Eye (tissue), 1 donor: ENCODE data around the gene KATNAL1.
A peak's percentile ranks its signal among the peaks of the same experiment; 100 is the strongest.
"Not testable (repeated sequence)": the region's sequence is repeated elsewhere in the genome, so short reads cannot be mapped to it uniquely, and the experiment has no call there.

Experiments
- DNase-seq: peaks from one replicate; pipeline ENCODE4 v3.0.0-alpha.2; 2015

Gene KATNAL1

DNA sequence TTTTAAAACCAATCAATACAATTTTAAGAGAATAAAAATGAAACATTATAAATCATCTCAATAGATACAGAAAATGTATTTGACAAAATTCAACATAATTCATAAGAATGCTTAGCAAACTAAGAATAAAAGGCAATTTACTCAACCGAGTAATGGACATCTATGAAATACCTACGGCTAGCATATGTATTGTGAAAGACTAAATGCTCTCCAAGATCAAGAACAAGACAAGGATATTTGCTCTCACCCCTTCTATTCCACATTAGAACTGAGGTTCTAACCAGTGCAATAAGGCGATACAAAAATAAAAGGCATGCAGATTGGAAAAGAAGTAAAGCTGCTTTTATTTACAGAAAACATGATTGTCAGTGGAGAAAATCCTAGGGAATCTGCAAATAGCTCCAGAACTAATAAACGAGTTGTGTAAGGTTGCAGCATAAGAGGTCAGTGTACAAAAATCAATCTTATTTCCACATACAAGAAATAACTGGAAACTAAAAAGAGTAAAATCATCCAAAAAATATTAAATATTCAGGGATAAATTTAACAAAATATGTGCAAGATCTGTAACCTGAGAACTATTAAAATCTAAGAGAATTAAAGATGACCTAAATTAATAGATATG, 16.4 kb downstream of the KATNAL1 start:
- no peak for DNase-seq

DNA sequence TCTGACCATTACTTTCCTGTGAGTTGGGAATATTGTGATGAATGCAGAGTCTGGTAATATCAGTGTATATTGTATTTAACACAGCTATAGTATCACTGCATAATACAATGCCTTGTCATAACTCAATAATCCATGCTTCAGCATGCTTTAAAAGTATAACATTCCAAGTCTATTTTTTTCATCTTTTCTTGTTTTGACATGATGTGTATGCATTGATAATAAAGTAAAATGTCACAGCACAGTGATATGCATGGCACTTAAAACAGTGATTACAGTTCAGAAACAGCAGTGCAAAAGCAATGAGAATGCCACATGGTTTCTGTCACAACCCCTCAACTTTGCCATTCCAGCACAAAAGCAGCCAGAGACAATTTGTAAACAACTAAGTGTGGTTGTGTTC, 17.8 kb downstream of the KATNAL1 start:
- DNase-seq, result no peak

DNA sequence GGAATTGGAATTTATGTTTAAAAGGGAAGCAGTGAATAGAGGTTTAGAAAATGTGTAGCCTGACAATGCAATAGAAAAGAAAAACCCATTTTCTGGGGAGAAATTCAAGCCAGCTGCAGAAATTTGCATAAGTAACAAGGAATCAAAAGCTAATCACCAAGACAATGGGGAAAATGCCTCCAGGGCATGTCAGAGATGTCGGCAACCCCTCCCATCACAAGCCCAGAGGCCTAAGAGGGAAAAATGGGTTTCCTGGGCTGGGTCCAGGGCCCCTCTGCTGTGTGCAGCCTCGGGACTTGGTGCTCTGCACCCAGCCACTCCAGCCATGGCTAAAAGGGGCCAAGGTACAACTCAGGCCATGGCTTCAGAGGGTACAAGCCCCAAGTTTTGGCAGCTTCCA, 21.3 kb downstream of the KATNAL1 start:
- DNase-seq, result not testable (repeated sequence)

DNA sequence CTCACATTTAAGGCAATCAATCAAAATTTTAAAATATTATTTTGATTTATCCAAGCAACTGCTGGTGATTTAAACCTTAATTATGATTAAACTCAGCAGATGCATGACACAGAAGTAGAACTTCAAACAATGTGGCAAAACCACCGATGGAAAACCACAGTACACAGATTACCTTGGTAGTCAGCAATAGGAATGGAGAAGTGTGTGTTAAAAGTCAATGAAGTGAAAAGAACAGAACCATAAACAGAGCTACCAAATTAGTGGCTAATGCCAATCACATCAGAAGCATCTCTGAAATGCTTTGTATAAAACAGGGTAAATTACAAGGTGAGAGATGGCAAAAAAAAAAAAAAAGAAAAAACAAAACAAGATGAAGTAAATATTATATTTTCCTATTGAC, 31.2 kb downstream of the KATNAL1 start:
- no peak for DNase-seq

DNA sequence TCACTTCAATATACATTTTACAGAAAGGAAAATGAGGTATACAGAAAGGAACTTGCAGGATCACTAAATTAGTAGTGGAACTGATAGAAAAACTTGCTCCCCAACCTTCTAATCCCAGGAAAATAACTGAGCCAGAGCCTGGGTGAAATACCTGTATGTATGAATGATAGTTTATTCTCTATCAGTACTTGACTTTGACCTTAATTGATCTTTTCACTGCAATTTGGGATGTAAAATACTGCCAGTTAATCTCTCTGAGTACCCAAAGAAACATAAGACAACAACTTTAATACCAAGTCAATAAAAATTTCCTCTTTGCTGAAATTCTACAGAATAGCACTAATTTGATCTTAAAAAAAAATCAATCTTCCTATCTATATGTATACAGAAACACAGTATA, 33.3 kb downstream of the KATNAL1 start:
- DNase-seq, result no peak

DNA sequence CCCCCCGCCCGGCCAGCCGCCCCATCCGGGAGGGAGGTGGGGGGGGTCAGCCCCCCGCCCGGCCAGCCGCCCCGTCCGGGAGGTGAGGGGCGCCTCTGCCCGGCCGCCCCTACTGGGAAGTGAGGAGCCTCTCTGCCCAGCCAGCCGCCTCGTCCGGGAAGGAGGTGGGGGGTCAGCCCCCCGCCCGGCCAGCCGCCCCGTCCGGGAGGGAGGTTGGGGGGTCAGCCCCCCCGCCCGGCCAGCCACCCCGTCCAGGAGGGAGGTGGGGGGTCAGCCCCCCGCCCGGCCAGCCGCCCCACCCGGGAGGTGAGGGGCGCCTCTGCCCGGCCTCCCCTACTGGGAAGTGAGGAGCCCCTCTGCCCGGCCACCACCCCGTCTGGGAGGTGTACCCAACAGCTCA, 37.3 kb downstream of the KATNAL1 start:
- not testable (repeated sequence) for DNase-seq

DNA sequence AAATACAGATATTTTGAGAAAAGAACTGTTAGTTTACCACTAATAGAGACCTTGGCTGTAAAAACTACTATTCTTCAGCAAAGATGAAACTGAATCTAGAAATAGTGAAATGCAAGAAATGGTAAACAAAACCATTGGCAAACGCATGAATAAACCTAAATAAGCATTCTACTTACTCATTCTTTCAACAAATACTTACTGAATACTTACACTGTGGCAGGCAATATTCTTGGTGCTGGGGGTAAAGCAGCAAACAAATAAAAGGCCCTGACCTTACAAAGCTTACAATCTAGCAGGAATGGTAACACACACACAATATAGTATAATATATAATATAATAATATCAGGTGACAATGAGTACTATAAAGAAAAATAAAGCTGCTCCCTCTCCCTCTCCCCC, 38.7 kb downstream of the KATNAL1 start:
- no peak for DNase-seq

DNA sequence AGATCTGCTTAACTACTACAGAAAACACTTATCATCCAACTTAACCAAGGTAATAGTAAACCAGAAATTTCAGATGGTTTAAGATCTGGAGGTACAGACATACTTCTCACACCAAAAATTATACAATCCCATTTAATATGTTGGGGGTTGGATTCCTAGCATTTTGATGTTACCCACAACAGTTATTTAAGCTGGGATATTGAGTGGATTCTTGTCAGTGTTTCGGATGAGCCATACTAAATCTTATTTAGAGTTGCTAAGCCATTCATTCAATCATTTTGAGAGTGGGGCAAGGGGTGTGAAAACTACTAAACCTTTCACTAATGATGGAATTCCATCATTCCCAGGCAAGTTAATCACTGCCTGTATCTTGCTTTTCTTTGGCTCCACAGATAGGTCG, 40.6 kb downstream of the KATNAL1 start:
- DNase-seq, result no peak

DNA sequence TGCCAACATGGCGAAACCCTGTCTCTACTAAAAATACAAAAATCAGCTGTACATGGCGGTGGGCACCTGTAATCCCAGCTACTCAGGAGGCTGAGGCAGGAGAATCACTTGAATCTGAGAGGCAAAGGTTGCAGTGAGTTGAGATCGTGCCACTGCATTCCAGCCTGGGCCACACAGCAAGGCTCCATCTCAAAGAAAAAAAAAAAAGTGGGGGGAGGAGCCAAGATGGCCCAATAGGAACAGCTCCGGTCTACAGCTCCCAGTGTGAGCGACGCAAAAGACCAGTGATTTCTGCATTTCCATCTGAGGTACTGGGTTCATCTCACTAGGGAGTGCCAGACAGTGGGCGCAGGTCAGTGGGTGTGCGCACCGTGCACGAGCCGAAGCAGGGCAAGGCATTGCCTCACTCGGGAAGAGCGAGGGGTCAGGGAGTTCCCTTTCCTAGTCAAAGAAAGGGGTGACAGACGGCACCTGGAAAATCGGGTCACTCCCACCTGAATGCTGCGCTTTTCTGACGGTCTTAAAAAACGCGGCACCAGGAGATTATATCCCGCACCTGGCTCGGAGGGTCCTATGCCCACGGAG, 48.1 kb downstream of the KATNAL1 start:
- not testable (repeated sequence) for DNase-seq

DNA sequence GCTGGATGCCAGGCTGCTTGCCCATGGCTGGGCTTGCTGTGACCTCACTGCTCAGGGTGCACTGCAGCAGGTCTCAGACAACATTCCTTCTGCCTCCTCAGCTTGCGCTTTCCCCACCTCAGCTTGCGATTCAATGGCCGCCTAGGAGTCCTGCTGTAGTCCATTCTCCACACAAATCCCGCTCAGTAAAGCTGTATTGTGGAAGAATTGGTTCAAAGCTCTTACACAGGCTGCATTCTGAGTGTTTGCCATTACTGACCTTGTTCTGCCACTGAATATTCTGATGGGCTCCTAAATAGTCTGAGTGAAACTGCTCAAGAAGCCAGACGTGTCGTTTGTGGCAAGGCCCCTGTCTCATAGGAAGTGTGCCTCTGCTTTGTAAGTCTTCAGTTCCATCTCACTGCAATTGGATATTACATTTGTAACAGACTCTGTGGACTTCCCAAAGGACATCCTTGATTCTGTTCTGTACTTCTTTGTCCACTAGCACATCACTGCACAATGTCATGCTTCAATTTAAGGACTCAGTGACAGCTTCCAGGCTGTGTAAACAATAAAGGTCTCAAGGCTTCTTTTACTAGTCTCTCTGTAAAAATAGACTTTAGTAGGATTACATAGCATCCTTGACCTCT, 49.8 kb downstream of the KATNAL1 start:
- peak; percentile 64 for DNase-seq

DNA sequence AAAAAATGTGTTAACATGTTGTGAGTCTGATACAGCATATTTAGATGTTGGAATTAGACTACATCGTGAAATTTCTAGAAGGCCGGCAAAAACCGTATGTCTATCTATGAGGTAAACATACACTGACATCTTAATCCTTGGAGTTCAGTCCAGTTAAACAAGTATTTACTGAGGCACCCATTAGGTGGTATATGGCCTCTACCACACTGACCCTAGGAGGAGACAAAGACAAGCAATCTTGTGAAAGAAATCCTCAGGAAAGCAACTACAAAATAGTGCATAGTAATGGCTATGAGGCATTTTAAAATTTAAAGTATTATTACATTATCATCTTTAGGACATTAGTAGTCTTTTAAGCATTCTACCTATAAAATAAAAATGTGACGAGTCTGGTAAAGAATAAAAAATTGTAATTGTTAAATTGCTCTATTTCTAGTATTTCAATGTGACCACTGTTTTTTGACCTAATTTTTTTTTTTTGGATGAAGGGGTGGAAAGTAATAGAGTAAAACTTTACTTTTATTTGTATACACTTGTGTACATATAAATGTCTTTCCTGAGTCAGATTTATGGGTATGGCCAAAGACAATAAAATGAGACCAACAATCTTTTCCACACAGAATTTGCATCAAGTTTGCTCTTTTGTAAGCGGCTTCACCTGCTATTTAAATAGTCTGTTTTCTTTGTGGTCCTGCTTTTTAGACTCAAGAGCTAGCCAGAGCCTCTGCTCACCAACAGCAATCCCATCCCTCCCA, 50.5 kb downstream of the KATNAL1 start:
- no peak for DNase-seq

DNA sequence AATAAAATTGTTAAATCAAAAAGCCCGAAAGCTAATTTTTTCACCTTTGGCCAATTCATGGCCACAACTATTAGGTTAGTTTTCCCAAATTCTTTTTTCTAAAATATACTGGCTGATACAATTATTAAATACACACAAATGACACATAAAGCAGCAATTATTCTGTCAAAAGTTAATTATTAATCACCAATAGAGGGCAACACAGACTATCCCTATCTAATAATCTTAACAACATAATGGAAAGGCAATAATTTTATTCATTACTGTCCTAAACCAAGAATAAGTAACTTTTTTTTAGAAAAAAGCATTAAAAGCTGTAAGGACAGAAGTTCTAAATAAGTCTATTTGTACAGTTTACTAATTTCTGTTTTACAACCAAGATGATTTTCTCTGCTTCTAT, 51.7 kb downstream of the KATNAL1 start:
- DNase-seq, result no peak

DNA sequence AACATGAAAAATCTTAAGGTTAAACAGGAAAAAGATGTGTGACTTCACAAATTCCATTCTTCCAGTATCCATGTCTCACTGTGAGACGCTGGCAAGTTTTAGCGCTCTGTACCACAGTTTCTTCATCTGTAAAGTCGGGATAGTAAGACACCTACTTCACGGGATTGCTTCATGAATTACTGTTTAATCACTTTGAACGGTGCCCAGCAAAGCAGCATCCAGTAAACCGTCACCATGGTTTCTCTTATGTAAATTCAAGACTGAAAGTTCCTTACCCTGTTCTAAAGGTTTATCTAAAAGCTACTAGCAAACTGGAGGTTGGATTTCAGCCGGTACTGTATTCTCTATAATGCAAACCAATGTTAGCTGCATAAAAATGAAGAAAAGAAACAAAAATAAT, 53.5 kb downstream of the KATNAL1 start:
- no peak for DNase-seq

DNA sequence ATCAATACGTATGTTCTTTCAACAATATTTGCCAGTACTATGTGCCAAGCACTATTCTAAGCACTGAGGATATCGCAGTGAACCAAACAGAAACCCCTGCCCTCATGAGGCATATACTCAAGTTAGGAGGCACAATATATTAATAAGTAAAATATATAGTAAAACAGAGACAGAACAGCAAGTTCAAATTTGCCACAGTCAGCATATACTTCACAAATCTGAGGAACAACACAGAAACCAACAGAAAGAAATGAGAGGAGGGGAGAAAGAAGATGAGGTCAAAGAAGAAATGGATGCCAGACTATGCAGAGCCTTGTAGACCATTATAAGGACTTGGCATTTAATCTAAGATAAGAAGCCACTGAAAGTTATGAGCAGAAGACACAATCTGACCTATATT, 59.9 kb downstream of the KATNAL1 start:
- DNase-seq, result no peak

DNA sequence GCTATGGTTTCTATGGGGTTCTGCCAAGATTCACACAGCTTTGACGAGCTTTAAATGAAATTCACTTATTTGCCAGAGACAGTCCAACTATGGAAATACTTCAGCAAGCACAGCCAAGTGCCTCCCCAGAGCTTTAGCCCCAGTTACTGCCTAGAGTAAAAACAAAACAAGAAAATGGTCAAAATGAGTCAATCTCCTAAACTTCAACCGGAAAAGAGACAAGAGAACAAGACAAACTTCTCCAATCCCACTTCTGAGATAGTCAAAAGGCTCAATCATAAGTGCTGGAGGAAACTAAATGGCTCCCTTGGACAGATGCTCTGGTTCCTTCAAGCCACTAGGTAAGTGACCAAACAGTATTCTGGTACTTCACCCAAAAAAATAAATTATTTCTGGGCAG, 65.8 kb downstream of the KATNAL1 start:
- DNase-seq, result peak; percentile 14

DNA sequence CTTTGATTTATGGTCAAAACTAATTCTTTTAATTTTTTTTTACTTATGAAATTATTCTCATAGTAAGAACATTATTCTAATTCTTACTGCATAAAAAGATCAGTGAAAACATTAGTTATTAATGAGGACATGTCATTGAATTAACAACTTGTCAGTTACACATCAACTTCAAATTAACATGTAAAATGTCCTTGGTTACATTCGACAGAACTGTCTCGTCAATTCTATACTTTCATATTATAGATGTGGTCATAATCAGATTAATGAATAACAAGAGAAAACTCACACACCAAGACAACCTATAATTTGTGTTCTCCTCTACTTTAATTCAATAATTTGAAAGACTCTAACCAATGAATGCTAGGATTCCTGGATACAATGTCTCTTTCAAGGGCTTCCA, 66.7 kb downstream of the KATNAL1 start:
- DNase-seq, result no peak

DNA sequence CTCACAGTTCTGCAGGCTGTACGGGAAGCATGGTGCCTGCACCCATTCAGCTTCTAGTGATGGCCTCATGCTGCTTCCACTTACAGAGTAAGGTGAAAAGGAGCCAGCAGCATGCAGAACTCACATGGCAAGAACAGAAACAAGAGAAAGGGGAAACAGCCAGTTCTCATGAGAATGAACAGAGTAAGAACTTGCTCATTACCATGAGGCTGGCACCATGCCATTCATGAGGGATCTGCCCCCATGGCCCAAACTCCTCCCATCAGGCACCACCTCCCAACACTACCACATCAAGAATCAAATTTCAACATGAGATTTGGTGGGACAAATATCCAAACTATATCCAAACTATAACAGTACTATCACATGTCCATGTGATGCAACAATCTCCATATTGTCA, 72.1 kb downstream of the KATNAL1 start:
- DNase-seq, result no peak

DNA sequence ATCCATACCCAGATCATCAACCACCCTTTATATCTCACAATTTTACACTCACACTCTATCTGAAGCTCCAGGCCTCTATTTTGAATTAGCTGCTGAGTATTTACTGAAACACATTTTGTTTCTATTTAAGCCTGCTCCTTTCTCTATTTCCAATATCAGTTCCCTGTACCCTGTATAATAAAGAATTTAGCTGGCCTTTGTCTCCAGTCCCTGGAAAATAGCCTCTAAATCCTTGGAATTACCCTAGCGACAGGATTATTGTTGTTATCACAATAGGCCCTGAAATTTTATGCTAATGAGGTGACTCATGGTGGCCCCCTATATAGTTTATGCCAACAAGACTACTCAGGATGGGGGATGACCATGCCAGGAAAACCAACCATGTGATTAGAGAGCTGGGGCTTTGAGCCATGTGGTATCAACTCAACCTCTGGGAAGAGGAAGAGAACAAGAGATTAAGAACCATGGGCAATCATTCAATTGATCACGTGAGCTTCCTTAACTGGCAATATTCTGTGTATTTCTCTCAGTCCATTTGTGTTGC, 72.7 kb downstream of the KATNAL1 start:
- DNase-seq, result no peak

DNA sequence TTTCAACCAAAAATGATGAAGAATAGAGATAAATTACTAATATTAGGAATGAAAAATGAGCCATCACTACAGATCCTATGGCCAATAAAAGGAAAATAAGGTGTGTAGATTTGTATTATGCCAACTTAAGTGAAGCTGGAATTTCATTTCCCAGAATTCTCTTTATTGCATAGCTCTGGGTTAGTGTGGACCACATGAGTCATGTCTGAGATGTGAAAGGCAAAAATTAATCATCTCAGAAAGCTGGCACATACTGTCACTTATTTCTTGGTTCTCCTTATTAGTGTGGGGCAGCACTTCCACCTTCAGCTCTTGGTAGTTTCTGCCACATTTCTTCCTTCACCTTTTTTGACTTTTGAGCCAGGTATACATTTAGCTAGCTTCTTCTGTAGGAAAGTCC, 82.6 kb downstream of the KATNAL1 start:
- DNase-seq, result peak; percentile 30

DNA sequence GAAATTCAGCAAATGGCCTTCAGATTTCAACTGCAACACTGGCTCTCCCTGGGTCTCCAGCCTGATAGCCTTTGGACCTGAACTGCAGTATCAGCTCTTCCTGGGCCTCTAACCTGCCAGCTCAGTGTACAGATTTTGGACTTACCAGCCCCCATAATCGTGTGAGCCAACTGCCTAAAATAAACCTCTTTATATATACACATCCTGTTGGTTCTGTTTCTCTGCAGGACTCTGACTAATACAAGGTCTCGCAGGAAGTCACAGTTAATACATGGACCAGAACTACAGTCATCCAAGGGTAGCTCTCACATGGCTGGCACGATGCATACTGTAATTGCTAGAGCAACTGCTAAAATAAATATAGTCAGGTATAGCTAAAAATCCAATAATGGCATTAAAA, 85.1 kb downstream of the KATNAL1 start:
- no peak for DNase-seq

DNA sequence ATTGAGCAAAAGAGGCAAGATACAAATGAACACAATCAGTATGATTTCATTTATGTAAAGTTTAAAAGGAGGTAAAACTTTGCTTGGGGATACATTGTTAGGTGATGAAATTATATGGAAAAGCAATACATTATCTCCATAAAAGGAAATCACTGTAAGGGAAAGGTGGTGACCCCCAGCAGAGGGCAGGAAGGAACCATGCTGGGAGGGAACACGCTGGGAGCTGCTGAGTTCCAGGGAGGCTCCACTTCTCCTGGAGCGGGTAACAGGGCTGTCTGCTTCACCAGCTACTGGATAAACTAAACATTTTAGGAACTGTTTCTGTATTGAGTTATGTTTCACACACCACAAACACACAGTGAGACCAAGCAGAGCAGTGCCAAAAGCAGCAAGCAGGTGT, 91.2 kb downstream of the KATNAL1 start:
- DNase-seq, result no peak

DNA sequence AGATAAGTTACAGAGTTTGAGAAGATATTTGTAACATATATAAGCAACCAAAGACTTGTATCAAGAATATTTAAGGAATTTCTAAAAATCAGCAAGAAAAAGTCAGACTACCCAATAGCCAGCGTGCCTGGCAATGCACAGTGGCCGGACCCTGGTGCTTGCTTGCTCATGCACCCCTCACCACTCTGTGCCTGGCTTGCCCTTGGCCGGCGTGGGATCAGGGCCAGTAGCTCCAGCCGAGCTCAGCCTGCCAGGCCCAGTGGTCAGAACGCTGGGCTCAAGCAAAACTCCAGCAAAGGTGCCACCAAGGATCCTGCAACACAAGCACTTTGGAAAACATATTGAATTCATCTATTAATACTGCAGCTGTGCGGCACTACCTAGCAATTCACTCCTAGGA, 95.1 kb downstream of the KATNAL1 start:
- DNase-seq, result no peak

DNA sequence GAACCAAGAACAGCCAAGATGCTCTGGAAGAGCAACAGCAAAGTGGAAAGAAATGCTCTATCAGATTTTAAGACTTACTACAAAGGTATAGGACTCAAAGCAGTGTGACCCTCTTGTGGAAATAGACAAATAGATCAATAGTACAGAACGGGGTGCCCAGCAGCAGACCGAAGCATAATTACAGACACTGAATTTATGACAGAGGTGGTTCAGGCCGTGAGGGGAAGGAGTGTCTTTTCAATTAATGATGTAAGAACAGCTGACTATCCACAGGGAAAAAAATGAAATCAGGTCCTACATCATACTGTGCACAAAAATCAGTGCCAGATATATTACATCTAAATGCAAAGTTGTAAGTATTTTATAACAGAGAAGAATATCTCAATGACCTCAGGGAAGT, 95.6 kb downstream of the KATNAL1 start:
- DNase-seq, result no peak

DNA sequence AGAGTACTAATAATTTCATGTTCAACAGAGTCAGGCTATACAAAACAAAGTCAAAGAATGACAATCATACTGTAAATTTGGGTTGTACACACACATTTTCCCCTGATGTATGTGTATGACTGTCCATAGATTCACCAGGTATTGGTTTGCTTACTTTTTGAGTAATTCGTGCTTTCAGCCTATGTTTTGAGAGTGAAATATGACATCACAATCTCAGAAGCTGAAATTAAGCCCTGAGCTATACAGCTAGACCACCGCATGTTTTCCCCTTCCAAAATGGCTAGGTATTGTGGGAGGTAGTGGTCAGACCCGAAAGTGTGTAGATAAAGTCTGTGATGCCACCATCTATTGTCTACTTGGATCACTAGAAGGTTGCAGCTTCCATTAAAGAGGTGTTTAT, 102.8 kb downstream of the KATNAL1 start:
- no peak for DNase-seq
